ENCODE data around the gene FNDC8. TPM values are rescaled to one million over a fixed set of nuclear protein-coding genes. Genes with fewer than 3 reads are reported as not detected.

Gene FNDC8
- total RNA-seq, 1 donor from 2014 or later: not detected

GRCh38 chr17:35076874-35077273 lies 44.5 kb upstream of the FNDC8 start:
- TF ChIP-seq CTCF (IDR thresholded peaks at IDR 0.05): no peak
- Mint-ChIP-seq H3K4me3 (no peak overlapping the region), H3K36me3 (ENCODE audit: low read depth) (peaks cover 5% of the 10 kb centered on the region), H3K27me3 (no peaks in the 10 kb centered on the region), H3K27ac (no peak overlapping the region), H3K4me1 (peaks cover 49% of the 10 kb centered on the region), H3K9me3 (no peaks in the 10 kb centered on the region)
- intact Hi-C loops (cut with micrococcal nuclease): no loop called here
- ATAC-seq (ENCODE audit: low read depth): no peak
- ChIA-PET CTCF (interaction anchor here (1.2 to 1.4 kb wide), 2 partner anchors 11 to 13 kb away, joined by 3 to 4 read pairs; no protein-coding TSS in a partner anchor), POLR2A (interaction anchor here (1.1 kb wide), 1 partner anchor 13 kb away, joined by 7 read pairs; the partner anchor contains the start of gene RFFL)
- DNase-seq: no peak

- Mint-ChIP-seq H3K4me3 (no peak overlapping the region), H3K9me3 (no peaks in the 10 kb centered on the region), H3K36me3 (ENCODE audit: low read depth) (peaks cover 5% of the 10 kb centered on the region), H3K27me3 (no peaks in the 10 kb centered on the region), H3K4me1 (peaks cover 43% of the 10 kb centered on the region), H3K27ac (no peak overlapping the region)
- TF ChIP-seq CTCF (IDR thresholded peaks at IDR 0.05): no peak
- DNase-seq (no peak), ATAC-seq (ENCODE audit: low read depth) (no peak)
- intact Hi-C loops (cut with micrococcal nuclease): no loop called here
- CTCF ChIA-PET: no interaction called here
- POLR2A ChIA-PET: interaction anchor here (0.6 to 2.2 kb wide), 2 partner anchors 13 to 16 kb away, joined by 6 to 7 read pairs; partner anchors contain the start of gene RFFL
These were observed 41.6 kb upstream of the FNDC8 start for GRCh38 chr17:35079547-35080423.

GRCh38 chr17:35080536-35080935 lies 40.9 kb upstream of the FNDC8 start:
- no peak overlapping the region for H3K4me3 Mint-ChIP-seq
- peaks cover 7% of the 10 kb centered on the region for H3K36me3 Mint-ChIP-seq (ENCODE audit: low read depth)
- DNase-seq (no peak), ATAC-seq (ENCODE audit: low read depth) (peak; percentile 64)
- TF ChIP-seq CTCF (IDR thresholded peaks at IDR 0.05): no peak
- CTCF ChIA-PET: no interaction called here
- H3K27ac Mint-ChIP-seq: peak overlapping the region; percentile 46
- peaks cover 38% of the 10 kb centered on the region for H3K4me1 Mint-ChIP-seq
- intact Hi-C loops (cut with micrococcal nuclease): no loop called here
- H3K9me3 Mint-ChIP-seq: no peaks in the 10 kb centered on the region
- POLR2A ChIA-PET: interaction anchor here (0.6 to 2.2 kb wide), 2 partner anchors 13 to 17 kb away, joined by 6 to 7 read pairs; partner anchors contain the start of gene RFFL
- H3K27me3 Mint-ChIP-seq: no peaks in the 10 kb centered on the region

- ATAC-seq (ENCODE audit: low read depth) (no peak), DNase-seq (no peak)
- TF ChIP-seq CTCF (IDR thresholded peaks at IDR 0.05): no peak
- Mint-ChIP-seq H3K9me3 (no peaks in the 10 kb centered on the region), H3K36me3 (ENCODE audit: low read depth) (peaks cover 7% of the 10 kb centered on the region), H3K27ac (no peak overlapping the region), H3K4me1 (peaks cover 41% of the 10 kb centered on the region), H3K4me3 (no peak overlapping the region), H3K27me3 (no peaks in the 10 kb centered on the region)
- intact Hi-C loops (cut with micrococcal nuclease): no loop called here
- CTCF ChIA-PET: interaction anchor here (0.7 to 1.6 kb wide), 2 partner anchors 37 to 83 kb away, joined by 3 to 5 read pairs; no protein-coding TSS in a partner anchor
- POLR2A ChIA-PET: no interaction called here
These were observed 39.8 kb upstream of the FNDC8 start for GRCh38 chr17:35081638-35082037.

- no peak for ATAC-seq (ENCODE audit: low read depth)
- H3K27ac Mint-ChIP-seq: no peak overlapping the region
- no peaks in the 10 kb centered on the region for H3K27me3 Mint-ChIP-seq
- ChIA-PET CTCF (interaction anchor here (0.7 to 1.7 kb wide), 3 partner anchors 36 to 83 kb away, joined by 3 to 5 read pairs (median 4); partner anchors contain the start of gene RAD51D), POLR2A (interaction anchor here (0.6 kb wide), 1 partner anchor 16 kb away, joined by 3 read pairs; no protein-coding TSS in a partner anchor)
- DNase-seq: no peak
- H3K9me3 Mint-ChIP-seq: no peaks in the 10 kb centered on the region
- no peak for TF ChIP-seq CTCF (IDR thresholded peaks at IDR 0.05)
- H3K4me3 Mint-ChIP-seq: peak overlapping the region; percentile 11
- intact Hi-C loops (cut with micrococcal nuclease): no loop called here
- H3K36me3 Mint-ChIP-seq (ENCODE audit: low read depth): peaks cover 7% of the 10 kb centered on the region
- H3K4me1 Mint-ChIP-seq: peaks cover 45% of the 10 kb centered on the region
These were observed 39.2 kb upstream of the FNDC8 start for GRCh38 chr17:35082073-35082657.

Measured in activated B cell treated with CpG ODN at 0.5 μM for 24 hours (primary cell).